Measurements from ENCODE around the gene MAB21L2.

Gene MAB21L2

GRCh38 chr4:150574678-150575077 is 7.3 kb upstream of the MAB21L2 start:
- in situ Hi-C loops (cut with MboI; ENCODE audit: low sequenced_read_pairs), result no loop called here

- in situ Hi-C loops (cut with MboI; ENCODE audit: low sequenced_read_pairs), result no loop called here
Measured at GRCh38 chr4:150577796-150578195, 4.2 kb upstream of the MAB21L2 start.

GRCh38 chr4:150578745-150579501 is 3.0 kb upstream of the MAB21L2 start:
- in situ Hi-C loops (cut with MboI; ENCODE audit: low sequenced_read_pairs), result no loop called here

GRCh38 chr4:150579551-150580234 is 2.3 kb upstream of the MAB21L2 start:
- in situ Hi-C loops (cut with MboI; ENCODE audit: low sequenced_read_pairs), result no loop called here

GRCh38 chr4:150580306-150580705 is 1.6 kb upstream of the MAB21L2 start:
- in situ Hi-C loops (cut with MboI; ENCODE audit: low sequenced_read_pairs), result no loop called here

GRCh38 chr4:150581056-150581605 is 820 bp upstream of the MAB21L2 start:
- in situ Hi-C loops (cut with MboI; ENCODE audit: low sequenced_read_pairs), result no loop called here

- in situ Hi-C loops (cut with MboI; ENCODE audit: low sequenced_read_pairs), result no loop called here
Measured at GRCh38 chr4:150581641-150582051, 305 bp upstream of the MAB21L2 start.

- in situ Hi-C loops (cut with MboI; ENCODE audit: low sequenced_read_pairs), result no loop called here
Measured at GRCh38 chr4:150582873-150583286, 929 bp downstream of the MAB21L2 start.

- in situ Hi-C loops (cut with MboI; ENCODE audit: low sequenced_read_pairs), result no loop called here
Measured at GRCh38 chr4:150583287-150584110, 1.5 kb downstream of the MAB21L2 start.

- in situ Hi-C loops (cut with MboI; ENCODE audit: low sequenced_read_pairs), result no loop called here
Measured at GRCh38 chr4:150584111-150584915, 2.4 kb downstream of the MAB21L2 start.

- in situ Hi-C loops (cut with MboI; ENCODE audit: low sequenced_read_pairs), result no loop called here
Measured at GRCh38 chr4:150585611-150586010, 3.7 kb downstream of the MAB21L2 start.

GRCh38 chr4:150586162-150586810 is 4.3 kb downstream of the MAB21L2 start:
- in situ Hi-C loops (cut with MboI; ENCODE audit: low sequenced_read_pairs), result no loop called here

GRCh38 chr4:150588316-150588715 is 6.4 kb downstream of the MAB21L2 start:
- in situ Hi-C loops (cut with MboI; ENCODE audit: low sequenced_read_pairs), result no loop called here

- in situ Hi-C loops (cut with MboI; ENCODE audit: low sequenced_read_pairs), result no loop called here
Measured at GRCh38 chr4:150589157-150589556, 7.2 kb downstream of the MAB21L2 start.

- in situ Hi-C loops (cut with MboI; ENCODE audit: low sequenced_read_pairs), result no loop called here
Measured at GRCh38 chr4:150590631-150591030, 8.7 kb downstream of the MAB21L2 start.

- in situ Hi-C loops (cut with MboI; ENCODE audit: low sequenced_read_pairs), result no loop called here
Measured at GRCh38 chr4:150591406-150591805, 9.5 kb downstream of the MAB21L2 start.

GRCh38 chr4:150591904-150592303 is 10.0 kb downstream of the MAB21L2 start:
- in situ Hi-C loops (cut with MboI; ENCODE audit: low sequenced_read_pairs), result no loop called here

- in situ Hi-C loops (cut with MboI; ENCODE audit: low sequenced_read_pairs), result no loop called here
Measured at GRCh38 chr4:150593996-150594395, 12.0 kb downstream of the MAB21L2 start.

- in situ Hi-C loops (cut with MboI; ENCODE audit: low sequenced_read_pairs), result no loop called here
Measured at GRCh38 chr4:150598909-150599308, 17.0 kb downstream of the MAB21L2 start.

GRCh38 chr4:150599547-150599946 is 17.6 kb downstream of the MAB21L2 start:
- in situ Hi-C loops (cut with MboI; ENCODE audit: low sequenced_read_pairs), result no loop called here

All from HL-60/S4 treated with phorbol 12-myristate 13-acetate at 8.2 ng/mL for 4 days and 3 days (cell line).